Ovary (tissue), 3 donors: ENCODE measurements around the gene PTPA.

Experiments used
- EP300 ChIP-seq: sonication (generic); formaldehyde crosslinking; IDR thresholded peaks from one replicate; pipeline ENCODE4 v1.6.1; 2017; ENCODE audit warnings: antibody characterized with exemption
- POLR2A ChIP-seq: fragments of 450-650 bp; IDR thresholded peaks from one replicate; pipeline ENCODE4 v1.6.1; 2017; ENCODE audit warnings: antibody characterized with exemption, mild to moderate bottlenecking, moderate library complexity
- TF ChIP-seq, protein P1 (sequence below), 3 donors: fragments of 450-650 bp in 2 of 3; fragments of 200-600 bp in 1 of 3; IDR thresholded peaks; one replicate each; pipeline versions ENCODE4 v1.5.1 to v1.8.0; 2016 to 2022; ENCODE audit warnings: antibody characterized with exemption in 3 of 3, mild to moderate bottlenecking in 1 of 3
- donor health status: DM: no; HTN: no; CAD: no.

DNA sequence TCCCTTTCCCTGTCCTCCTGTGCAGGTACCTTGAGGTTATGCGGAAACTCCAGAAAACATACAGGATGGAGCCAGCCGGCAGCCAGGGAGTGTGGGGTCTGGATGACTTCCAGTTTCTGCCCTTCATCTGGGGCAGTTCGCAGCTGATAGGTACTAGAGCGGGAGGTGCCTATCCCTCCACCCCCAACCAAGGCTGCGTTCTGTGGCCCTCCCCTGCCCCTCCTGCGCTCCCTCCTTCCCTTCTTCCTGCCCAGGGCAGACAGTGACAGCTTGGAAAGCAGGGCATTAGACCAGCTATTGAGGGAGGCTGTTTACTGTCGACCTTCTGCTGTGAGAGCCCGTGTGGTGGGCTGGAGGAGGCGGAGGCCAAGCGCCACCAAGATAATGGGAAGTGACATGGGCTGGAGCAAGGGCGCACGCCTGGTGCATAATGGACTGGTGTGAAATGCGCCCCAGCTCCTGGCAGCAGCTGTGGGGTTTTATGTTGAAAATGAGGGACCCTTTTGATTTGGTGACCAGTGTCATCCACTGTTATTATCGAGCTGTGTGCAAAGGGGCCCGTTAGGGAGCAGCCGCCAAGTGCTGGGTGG, 25.3 kb downstream of the PTPA start:
- TF ChIP-seq, protein P1, sequence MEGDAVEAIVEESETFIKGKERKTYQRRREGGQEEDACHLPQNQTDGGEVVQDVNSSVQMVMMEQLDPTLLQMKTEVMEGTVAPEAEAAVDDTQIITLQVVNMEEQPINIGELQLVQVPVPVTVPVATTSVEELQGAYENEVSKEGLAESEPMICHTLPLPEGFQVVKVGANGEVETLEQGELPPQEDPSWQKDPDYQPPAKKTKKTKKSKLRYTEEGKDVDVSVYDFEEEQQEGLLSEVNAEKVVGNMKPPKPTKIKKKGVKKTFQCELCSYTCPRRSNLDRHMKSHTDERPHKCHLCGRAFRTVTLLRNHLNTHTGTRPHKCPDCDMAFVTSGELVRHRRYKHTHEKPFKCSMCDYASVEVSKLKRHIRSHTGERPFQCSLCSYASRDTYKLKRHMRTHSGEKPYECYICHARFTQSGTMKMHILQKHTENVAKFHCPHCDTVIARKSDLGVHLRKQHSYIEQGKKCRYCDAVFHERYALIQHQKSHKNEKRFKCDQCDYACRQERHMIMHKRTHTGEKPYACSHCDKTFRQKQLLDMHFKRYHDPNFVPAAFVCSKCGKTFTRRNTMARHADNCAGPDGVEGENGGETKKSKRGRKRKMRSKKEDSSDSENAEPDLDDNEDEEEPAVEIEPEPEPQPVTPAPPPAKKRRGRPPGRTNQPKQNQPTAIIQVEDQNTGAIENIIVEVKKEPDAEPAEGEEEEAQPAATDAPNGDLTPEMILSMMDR (IDR thresholded peaks at IDR 0.05), result no peak
- TF ChIP-seq POLR2A (no peak), EP300 (no peak)
